ENCODE measurements around the gene RIBC2.
"Not testable (repeated sequence)": the region's sequence is repeated elsewhere in the genome, so short reads cannot be mapped to it uniquely, and the experiment has no call there.

The RIBC2 gene

DNA sequence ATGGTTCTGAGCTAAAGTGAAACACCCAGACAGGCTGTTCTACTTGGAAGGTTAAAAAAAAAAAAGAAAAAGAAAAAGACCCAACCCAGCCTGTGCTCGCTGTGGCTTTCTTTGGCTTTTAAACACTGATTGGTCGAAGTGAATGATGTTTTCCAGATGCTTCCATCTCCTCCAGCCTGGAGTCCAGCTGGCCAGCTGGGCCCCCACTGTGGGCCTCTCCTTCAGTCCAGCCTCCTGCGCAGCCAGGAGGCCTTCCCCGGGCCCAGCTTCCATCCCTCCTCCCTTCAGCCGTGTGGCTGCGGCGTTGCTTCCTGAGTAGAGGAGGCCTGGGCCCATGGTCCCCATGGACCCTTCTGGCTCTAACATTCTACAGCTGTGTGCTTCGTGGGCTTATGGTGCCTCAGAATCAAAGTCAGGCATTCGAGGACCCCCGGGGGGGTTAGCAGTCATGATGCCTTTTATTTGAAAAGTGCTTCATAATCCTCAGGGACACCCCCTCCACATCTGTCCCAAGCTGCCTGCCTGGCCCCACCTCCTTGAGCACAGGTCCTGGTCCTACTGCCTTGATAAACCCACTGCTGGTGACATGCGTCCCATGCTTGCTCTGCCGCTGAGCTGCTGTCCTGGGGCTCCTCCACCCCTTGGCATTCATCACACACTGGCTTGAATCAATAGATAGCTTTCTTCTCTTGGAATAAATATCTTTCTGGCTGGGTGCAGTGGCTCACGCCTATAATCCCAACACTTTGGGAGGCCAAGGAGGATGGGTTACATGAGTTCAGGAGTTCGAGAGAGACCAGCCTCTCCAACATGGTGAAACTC lies 47.0 kb downstream of the RIBC2 start:
- TF ChIP-seq CSDC2 (CRISPR knock-in tag; IDR thresholded peaks at IDR 0.05) (no peak), ISL1 (CRISPR knock-in tag; IDR thresholded peaks at IDR 0.05) (no peak), PPARA (CRISPR knock-in tag; IDR thresholded peaks at IDR 0.05; ENCODE audit: borderline replicate concordance) (no peak), TOX (CRISPR knock-in tag; IDR thresholded peaks at IDR 0.05; ENCODE audit: borderline replicate concordance) (no peak), SNAI2 (CRISPR knock-in tag; IDR thresholded peaks at IDR 0.05) (no peak), ARNTL (CRISPR knock-in tag; IDR thresholded peaks at IDR 0.05; ENCODE audit: borderline replicate concordance, low read depth) (no peak), ZC3H10 (CRISPR knock-in tag; IDR thresholded peaks at IDR 0.05) (no peak), ZFP30 (CRISPR knock-in tag; IDR thresholded peaks at IDR 0.05) (no peak)
- TF ChIP-seq, protein P1, sequence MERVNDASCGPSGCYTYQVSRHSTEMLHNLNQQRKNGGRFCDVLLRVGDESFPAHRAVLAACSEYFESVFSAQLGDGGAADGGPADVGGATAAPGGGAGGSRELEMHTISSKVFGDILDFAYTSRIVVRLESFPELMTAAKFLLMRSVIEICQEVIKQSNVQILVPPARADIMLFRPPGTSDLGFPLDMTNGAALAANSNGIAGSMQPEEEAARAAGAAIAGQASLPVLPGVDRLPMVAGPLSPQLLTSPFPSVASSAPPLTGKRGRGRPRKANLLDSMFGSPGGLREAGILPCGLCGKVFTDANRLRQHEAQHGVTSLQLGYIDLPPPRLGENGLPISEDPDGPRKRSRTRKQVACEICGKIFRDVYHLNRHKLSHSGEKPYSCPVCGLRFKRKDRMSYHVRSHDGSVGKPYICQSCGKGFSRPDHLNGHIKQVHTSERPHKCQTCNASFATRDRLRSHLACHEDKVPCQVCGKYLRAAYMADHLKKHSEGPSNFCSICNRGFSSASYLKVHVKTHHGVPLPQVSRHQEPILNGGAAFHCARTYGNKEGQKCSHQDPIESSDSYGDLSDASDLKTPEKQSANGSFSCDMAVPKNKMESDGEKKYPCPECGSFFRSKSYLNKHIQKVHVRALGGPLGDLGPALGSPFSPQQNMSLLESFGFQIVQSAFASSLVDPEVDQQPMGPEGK (CRISPR knock-in tag; IDR thresholded peaks at IDR 0.05; ENCODE audit: borderline replicate concordance), result no peak
- TF ChIP-seq, protein P2, sequence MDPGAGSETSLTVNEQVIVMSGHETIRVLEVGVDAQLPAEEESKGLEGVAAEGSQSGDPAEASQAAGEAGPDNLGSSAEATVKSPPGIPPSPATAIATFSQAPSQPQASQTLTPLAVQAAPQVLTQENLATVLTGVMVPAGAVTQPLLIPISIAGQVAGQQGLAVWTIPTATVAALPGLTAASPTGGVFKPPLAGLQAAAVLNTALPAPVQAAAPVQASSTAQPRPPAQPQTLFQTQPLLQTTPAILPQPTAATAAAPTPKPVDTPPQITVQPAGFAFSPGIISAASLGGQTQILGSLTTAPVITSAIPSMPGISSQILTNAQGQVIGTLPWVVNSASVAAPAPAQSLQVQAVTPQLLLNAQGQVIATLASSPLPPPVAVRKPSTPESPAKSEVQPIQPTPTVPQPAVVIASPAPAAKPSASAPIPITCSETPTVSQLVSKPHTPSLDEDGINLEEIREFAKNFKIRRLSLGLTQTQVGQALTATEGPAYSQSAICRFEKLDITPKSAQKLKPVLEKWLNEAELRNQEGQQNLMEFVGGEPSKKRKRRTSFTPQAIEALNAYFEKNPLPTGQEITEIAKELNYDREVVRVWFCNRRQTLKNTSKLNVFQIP (CRISPR knock-in tag; IDR thresholded peaks at IDR 0.05; ENCODE audit: borderline replicate concordance, low read depth), result no peak
- peak; percentile 68 for ATAC-seq

DNA sequence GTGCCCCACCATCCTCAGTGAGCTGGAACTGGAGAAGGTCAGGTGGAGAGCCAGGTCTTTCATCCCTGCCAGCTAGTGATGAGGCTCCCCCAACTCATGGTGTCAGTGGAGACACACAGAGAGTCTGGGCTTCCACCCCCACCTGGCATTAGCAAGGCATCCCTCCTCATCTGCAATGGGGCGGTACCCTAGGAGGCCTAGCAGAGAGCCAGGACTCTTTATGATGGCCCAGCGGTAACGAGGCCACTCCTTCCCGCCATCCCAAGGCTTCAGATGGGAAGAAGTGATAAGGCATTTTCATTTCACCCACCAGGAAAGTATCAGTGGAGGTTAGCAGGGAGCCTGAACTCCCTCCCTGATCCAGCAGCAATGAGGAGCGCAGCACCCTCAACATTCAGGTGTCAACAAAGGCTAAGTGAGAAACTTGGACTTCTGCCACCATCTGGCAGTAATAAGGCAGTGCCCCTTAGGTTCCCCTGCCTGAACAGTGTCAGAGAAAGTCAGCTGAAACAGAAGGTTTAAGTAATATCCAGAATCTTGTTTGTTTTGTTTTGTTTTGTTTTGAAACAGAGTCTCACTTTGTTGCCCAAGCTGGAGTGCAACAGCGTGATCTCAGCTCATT lies 48.7 kb downstream of the RIBC2 start:
- ATAC-seq, result no peak
- TF ChIP-seq SNAI2 (CRISPR knock-in tag; IDR thresholded peaks at IDR 0.05) (no peak), ZNF8 (CRISPR knock-in tag; IDR thresholded peaks at IDR 0.05) (no peak), ZNF70 (CRISPR knock-in tag; IDR thresholded peaks at IDR 0.05) (no peak), ZC3H10 (CRISPR knock-in tag; IDR thresholded peaks at IDR 0.05) (no peak), TOX (CRISPR knock-in tag; IDR thresholded peaks at IDR 0.05; ENCODE audit: borderline replicate concordance) (no peak), GLIS3 (CRISPR knock-in tag; IDR thresholded peaks at IDR 0.05) (no peak), RARB (CRISPR knock-in tag; IDR thresholded peaks at IDR 0.05) (no peak), OSR1 (CRISPR knock-in tag; IDR thresholded peaks at IDR 0.05) (no peak), ARNTL (CRISPR knock-in tag; IDR thresholded peaks at IDR 0.05; ENCODE audit: borderline replicate concordance, low read depth) (no peak), ESRRG (CRISPR knock-in tag; IDR thresholded peaks at IDR 0.05) (no peak), CSDC2 (CRISPR knock-in tag; IDR thresholded peaks at IDR 0.05) (no peak), ZFP3 (CRISPR knock-in tag; IDR thresholded peaks at IDR 0.05) (no peak), BACH2 (CRISPR knock-in tag; IDR thresholded peaks at IDR 0.05; ENCODE audit: borderline replicate concordance) (no peak), ZFP30 (CRISPR knock-in tag; IDR thresholded peaks at IDR 0.05) (no peak)
- TF ChIP-seq, protein P2 (CRISPR knock-in tag; IDR thresholded peaks at IDR 0.05; ENCODE audit: borderline replicate concordance, low read depth), result no peak
- TF ChIP-seq, protein P3, sequence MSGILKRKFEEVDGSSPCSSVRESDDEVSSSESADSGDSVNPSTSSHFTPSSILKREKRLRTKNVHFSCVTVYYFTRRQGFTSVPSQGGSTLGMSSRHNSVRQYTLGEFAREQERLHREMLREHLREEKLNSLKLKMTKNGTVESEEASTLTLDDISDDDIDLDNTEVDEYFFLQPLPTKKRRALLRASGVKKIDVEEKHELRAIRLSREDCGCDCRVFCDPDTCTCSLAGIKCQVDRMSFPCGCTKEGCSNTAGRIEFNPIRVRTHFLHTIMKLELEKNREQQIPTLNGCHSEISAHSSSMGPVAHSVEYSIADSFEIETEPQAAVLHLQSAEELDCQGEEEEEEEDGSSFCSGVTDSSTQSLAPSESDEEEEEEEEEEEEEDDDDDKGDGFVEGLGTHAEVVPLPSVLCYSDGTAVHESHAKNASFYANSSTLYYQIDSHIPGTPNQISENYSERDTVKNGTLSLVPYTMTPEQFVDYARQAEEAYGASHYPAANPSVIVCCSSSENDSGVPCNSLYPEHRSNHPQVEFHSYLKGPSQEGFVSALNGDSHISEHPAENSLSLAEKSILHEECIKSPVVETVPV (CRISPR knock-in tag; IDR thresholded peaks at IDR 0.05), result no peak
- TF ChIP-seq, protein P4, sequence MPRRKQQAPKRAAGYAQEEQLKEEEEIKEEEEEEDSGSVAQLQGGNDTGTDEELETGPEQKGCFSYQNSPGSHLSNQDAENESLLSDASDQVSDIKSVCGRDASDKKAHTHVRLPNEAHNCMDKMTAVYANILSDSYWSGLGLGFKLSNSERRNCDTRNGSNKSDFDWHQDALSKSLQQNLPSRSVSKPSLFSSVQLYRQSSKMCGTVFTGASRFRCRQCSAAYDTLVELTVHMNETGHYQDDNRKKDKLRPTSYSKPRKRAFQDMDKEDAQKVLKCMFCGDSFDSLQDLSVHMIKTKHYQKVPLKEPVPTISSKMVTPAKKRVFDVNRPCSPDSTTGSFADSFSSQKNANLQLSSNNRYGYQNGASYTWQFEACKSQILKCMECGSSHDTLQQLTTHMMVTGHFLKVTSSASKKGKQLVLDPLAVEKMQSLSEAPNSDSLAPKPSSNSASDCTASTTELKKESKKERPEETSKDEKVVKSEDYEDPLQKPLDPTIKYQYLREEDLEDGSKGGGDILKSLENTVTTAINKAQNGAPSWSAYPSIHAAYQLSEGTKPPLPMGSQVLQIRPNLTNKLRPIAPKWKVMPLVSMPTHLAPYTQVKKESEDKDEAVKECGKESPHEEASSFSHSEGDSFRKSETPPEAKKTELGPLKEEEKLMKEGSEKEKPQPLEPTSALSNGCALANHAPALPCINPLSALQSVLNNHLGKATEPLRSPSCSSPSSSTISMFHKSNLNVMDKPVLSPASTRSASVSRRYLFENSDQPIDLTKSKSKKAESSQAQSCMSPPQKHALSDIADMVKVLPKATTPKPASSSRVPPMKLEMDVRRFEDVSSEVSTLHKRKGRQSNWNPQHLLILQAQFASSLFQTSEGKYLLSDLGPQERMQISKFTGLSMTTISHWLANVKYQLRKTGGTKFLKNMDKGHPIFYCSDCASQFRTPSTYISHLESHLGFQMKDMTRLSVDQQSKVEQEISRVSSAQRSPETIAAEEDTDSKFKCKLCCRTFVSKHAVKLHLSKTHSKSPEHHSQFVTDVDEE (CRISPR knock-in tag; IDR thresholded peaks at IDR 0.05), result no peak
- TF ChIP-seq, protein P1 (CRISPR knock-in tag; IDR thresholded peaks at IDR 0.05; ENCODE audit: borderline replicate concordance), result no peak

DNA sequence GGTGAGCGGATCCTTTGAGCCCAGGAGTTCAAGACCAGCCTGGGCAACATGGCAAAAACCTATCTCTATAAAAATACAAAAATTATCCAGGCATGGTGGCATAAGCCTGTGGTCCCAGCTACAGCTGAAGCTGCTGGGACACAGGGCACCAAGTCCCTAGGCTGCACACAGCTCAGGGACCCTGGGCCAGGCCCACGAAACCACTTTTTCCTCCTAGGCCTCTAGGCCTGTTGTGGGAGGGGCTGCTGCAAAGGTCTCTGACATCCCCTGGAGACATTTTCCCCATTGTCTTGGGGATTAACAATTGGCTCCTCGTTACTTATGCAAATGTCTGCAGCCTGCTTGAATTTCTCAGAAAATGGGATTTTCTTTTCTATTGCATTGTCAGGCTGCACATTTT lies 50.2 kb downstream of the RIBC2 start:
- not testable (repeated sequence) for ATAC-seq
